Measurements from ENCODE around the gene PIWIL4. TPM values are rescaled to one million over a fixed set of nuclear protein-coding genes. Genes with fewer than 3 reads are reported as not detected.

PIWIL4 gene
- polyA plus RNA-seq, 1 experiment: 1.0 TPM

Other genes starting within 250 kb of the PIWIL4 start
- gene GPR83, start 165.9 kb upstream of the PIWIL4 start, polyA plus RNA-seq (2011; rRNA removed): 0.02 and 0.04 TPM in 2 replicates
- gene MRE11, start 73.5 kb upstream of the PIWIL4 start, polyA plus RNA-seq (2011; rRNA removed): 8.1 and 10.3 TPM in 2 replicates
- 12.4 and 16.0 TPM in 2 replicates for gene ANKRD49, start 73.4 kb upstream of the PIWIL4 start, polyA plus RNA-seq (2011; rRNA removed)
- gene C11orf97, start 54.9 kb upstream of the PIWIL4 start, polyA plus RNA-seq (2011; rRNA removed): not detected in 2 replicates
- gene FUT4, start 23.4 kb upstream of the PIWIL4 start, polyA plus RNA-seq (2011; rRNA removed): 2.2 and 2.6 TPM in 2 replicates
- 40.5 and 43.7 TPM in 2 replicates for gene AMOTL1, start 201.0 kb downstream of the PIWIL4 start, polyA plus RNA-seq (2011; rRNA removed)